Panc1 (cell line): ENCODE measurements around the gene RTCB.

Experiments
- CTCF ChIP-seq: fragments of 450-650 bp; IDR thresholded peaks from 2 replicates; pipeline ENCODE4 v1.5.1; 2017; ENCODE audit warnings: mild to moderate bottlenecking
- POLR2AphosphoS5 ChIP-seq: IDR thresholded peaks from 2 replicates; pipeline ENCODE4 v1.6.1; 2012; ENCODE audit warnings: mild to moderate bottlenecking, low read depth, low read length, moderate library complexity
- SIN3A ChIP-seq: IDR thresholded peaks from 2 replicates; pipeline ENCODE4 v1.6.1; 2012; ENCODE audit warnings: low read depth, mild to moderate bottlenecking, low read length, moderate library complexity, borderline replicate concordance; ENCODE audit not compliant: insufficient read depth
- TCF7L2 ChIP-seq: IDR thresholded peaks from 2 replicates; pipeline ENCODE4 v1.6.1; 2011; ENCODE audit warnings: mild to moderate bottlenecking, low read depth, low read length, inconsistent platforms
- TF ChIP-seq, protein P1 (sequence below), 2 experiments: IDR thresholded peaks; 2 replicates each; pipeline ENCODE4 v1.6.1; 2011 to 2012; ENCODE audit warnings: low read depth in 2 of 2, control low read depth in 1 of 2, low read length in 1 of 2, mild to moderate bottlenecking in 1 of 2, moderate library complexity in 1 of 2; ENCODE audit not compliant: insufficient read depth in 1 of 2

GRCh38 chr22:32364210-32364609, 47.8 kb downstream of the RTCB start:
- TF ChIP-seq CTCF = no peak
- TF ChIP-seq POLR2AphosphoS5 = no peak
- TF ChIP-seq, protein P1, sequence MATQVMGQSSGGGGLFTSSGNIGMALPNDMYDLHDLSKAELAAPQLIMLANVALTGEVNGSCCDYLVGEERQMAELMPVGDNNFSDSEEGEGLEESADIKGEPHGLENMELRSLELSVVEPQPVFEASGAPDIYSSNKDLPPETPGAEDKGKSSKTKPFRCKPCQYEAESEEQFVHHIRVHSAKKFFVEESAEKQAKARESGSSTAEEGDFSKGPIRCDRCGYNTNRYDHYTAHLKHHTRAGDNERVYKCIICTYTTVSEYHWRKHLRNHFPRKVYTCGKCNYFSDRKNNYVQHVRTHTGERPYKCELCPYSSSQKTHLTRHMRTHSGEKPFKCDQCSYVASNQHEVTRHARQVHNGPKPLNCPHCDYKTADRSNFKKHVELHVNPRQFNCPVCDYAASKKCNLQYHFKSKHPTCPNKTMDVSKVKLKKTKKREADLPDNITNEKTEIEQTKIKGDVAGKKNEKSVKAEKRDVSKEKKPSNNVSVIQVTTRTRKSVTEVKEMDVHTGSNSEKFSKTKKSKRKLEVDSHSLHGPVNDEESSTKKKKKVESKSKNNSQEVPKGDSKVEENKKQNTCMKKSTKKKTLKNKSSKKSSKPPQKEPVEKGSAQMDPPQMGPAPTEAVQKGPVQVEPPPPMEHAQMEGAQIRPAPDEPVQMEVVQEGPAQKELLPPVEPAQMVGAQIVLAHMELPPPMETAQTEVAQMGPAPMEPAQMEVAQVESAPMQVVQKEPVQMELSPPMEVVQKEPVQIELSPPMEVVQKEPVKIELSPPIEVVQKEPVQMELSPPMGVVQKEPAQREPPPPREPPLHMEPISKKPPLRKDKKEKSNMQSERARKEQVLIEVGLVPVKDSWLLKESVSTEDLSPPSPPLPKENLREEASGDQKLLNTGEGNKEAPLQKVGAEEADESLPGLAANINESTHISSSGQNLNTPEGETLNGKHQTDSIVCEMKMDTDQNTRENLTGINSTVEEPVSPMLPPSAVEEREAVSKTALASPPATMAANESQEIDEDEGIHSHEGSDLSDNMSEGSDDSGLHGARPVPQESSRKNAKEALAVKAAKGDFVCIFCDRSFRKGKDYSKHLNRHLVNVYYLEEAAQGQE (IDR thresholded peaks at IDR 0.05; ENCODE audit: insufficient read depth in 1 of 2, low read depth in 2 of 2, low read length in 1 of 2) = no peak
- TF ChIP-seq SIN3A = no peak
- TF ChIP-seq TCF7L2 = no peak
